Nephron (organoid): ENCODE results near the gene ACSM3.

Source experiments
- H3K27ac Mint-ChIP-seq, 3 experiments: 2 replicates each; pipeline ENCODE4 v1.8.0; 2020; ENCODE audit warnings: mixed read lengths in 3 of 3, mild to moderate bottlenecking in 2 of 3, moderate library complexity in 1 of 3
- H3K27me3 Mint-ChIP-seq: 2 replicates; pipeline ENCODE4 v1.8.0; 2021; ENCODE audit warnings: low read depth, mild to moderate bottlenecking, moderate library complexity, mixed read lengths
- H3K36me3 Mint-ChIP-seq: 2 replicates; pipeline ENCODE4 v1.8.0; 2020; ENCODE audit warnings: low read depth, mixed read lengths
- H3K4me1 Mint-ChIP-seq: 2 replicates; pipeline ENCODE4 v1.8.0; 2020; ENCODE audit warnings: mixed read lengths
- H3K4me3 Mint-ChIP-seq, 3 experiments: 2 replicates each; pipeline ENCODE4 v1.8.0; 2020; ENCODE audit warnings: mild to moderate bottlenecking in 3 of 3, mixed read lengths in 3 of 3, moderate library complexity in 2 of 3
- H3K9me3 Mint-ChIP-seq: 2 replicates; pipeline ENCODE4 v1.8.0; 2020; ENCODE audit warnings: mixed read lengths
- TF ChIP-seq, protein P1 (sequence below), 3 experiments: fragments of 200-600 bp; sonication (generic); IDR thresholded peaks; one replicate each; pipeline ENCODE4 v1.5.0; 2021; ENCODE audit warnings: antibody characterized with exemption in 3 of 3; ENCODE audit not compliant: unreplicated experiment in 3 of 3

ACSM3 gene

DNA sequence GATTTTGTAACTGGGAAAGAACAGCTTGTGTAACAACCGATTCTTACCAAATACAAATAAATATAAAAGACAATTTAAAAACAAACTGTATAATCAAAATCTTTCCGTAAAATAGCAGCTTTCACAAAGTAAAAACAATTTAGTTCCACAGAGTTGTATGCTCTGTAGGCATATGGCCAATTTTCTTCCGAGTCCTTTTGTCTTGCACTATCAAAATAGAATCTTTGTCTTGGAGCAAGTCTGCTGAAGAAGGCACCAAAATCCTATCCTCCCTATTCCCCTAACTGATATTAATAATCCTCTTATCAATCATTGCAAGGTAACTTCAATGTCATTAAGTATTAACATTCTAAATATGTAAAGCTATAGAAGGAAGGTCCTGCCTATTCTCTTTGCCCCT, 29.8 kb upstream of the ACSM3 start:
- Mint-ChIP-seq H3K4me1 (no peaks in the 10 kb centered on the region), H3K36me3 (peaks cover 41% of the 10 kb centered on the region), H3K9me3 (no peaks in the 10 kb centered on the region), H3K27me3 (no peaks in the 10 kb centered on the region), H3K27ac (no peak overlapping the region), H3K4me3 (no peak overlapping the region)
- TF ChIP-seq, protein P1, sequence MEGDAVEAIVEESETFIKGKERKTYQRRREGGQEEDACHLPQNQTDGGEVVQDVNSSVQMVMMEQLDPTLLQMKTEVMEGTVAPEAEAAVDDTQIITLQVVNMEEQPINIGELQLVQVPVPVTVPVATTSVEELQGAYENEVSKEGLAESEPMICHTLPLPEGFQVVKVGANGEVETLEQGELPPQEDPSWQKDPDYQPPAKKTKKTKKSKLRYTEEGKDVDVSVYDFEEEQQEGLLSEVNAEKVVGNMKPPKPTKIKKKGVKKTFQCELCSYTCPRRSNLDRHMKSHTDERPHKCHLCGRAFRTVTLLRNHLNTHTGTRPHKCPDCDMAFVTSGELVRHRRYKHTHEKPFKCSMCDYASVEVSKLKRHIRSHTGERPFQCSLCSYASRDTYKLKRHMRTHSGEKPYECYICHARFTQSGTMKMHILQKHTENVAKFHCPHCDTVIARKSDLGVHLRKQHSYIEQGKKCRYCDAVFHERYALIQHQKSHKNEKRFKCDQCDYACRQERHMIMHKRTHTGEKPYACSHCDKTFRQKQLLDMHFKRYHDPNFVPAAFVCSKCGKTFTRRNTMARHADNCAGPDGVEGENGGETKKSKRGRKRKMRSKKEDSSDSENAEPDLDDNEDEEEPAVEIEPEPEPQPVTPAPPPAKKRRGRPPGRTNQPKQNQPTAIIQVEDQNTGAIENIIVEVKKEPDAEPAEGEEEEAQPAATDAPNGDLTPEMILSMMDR (IDR thresholded peaks at IDR 0.05; ENCODE audit: unreplicated experiment in 3 of 3) = no peak

DNA sequence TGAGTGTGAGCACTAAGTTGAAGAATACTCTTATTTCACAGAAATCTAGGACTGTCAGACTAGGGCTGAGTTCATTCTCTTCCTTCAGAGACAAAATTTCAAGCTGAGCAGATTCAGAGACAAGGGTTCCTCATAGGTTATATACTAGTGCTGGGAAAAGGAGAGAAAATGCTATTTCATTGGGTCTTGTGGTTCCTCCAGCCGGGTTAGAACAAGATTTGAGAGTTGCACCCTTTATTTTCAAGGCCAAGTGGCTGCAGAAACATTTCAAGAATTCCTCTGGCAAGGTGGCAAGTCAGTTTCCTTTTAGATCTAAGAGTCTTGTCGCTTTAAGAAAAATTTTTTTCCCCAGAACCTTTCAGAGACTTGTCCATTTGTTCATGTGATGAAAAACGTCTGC, 29.0 kb upstream of the ACSM3 start:
- Mint-ChIP-seq H3K4me3 (no peak overlapping the region), H3K36me3 (peaks cover 41% of the 10 kb centered on the region), H3K27me3 (no peaks in the 10 kb centered on the region), H3K27ac (no peak overlapping the region), H3K9me3 (no peaks in the 10 kb centered on the region), H3K4me1 (no peaks in the 10 kb centered on the region)
- TF ChIP-seq, protein P1 (IDR thresholded peaks at IDR 0.05; ENCODE audit: unreplicated experiment in 3 of 3) = no peak

DNA sequence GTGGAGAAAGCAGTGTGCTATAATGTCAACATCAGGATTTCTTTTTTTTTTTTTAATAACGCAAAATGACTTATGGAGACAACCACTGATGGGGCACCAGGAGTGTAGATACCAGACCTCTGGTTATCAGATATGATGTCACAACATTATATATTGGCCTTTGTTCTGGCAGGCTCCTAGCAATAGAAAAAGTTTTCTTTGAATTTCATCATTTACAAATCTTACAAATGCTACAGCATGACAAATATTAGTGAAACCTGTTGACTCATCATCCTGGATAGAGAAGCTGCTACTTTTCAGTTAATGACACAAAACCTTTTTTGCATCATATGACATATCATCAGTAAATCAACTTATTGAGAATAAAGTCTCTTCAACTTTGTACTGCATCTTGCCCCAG, 28.3 kb upstream of the ACSM3 start:
- Mint-ChIP-seq H3K9me3 (no peaks in the 10 kb centered on the region), H3K27me3 (no peaks in the 10 kb centered on the region), H3K4me1 (peaks cover 4% of the 10 kb centered on the region), H3K4me3 (no peak overlapping the region), H3K27ac (no peak overlapping the region), H3K36me3 (peaks cover 41% of the 10 kb centered on the region)
- TF ChIP-seq, protein P1 (IDR thresholded peaks at IDR 0.05; ENCODE audit: unreplicated experiment in 3 of 3) = no peak

DNA sequence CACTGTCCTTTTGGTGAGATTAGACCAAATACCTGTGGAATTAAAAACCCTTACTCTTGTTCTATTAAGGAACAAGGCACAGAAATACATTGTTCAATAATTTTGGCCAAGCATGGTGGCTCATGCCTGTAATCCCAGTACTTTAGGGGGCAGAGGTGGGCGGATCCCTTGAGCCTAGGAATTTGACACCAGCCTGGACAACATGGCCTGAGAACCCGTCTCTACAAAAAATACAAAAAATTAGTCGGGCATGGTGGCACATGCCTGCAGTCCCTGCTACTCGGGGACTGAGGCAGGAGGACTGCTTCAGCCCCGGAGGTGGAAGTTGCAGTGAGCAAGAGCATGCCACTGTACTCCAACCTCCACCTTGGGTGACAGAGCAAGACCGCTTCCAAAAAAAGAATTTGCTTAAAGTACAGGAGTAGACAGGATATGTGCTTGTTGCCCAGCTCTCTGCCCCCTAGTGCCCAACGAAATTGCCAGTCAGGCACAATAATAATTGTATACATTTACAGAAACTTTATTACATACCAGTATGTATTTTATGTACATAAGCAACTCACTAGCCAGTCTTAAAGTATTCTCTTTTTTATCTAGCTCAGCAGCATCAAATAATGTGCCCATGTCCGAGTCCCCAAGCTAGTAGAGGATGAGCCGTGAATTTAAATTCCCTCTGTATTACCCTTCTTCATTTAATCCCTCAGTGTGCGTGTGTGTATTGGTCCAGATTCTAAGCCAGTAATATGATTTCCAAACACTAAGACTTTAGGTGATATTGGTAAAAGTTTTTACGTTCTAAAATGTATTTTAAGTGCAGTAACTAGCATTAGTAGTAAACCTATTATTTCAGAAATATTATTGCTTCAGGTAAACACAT, 23.6 kb upstream of the ACSM3 start:
- Mint-ChIP-seq H3K27me3 (no peaks in the 10 kb centered on the region), H3K4me1 (peaks cover 18% of the 10 kb centered on the region), H3K27ac (peak overlapping the region; percentile 93 to 99 (median 97)), H3K9me3 (no peaks in the 10 kb centered on the region), H3K4me3 (peak overlapping the region; percentile 96 to 99 (median 99)), H3K36me3 (peaks cover 27% of the 10 kb centered on the region)
- TF ChIP-seq, protein P1 (IDR thresholded peaks at IDR 0.05; ENCODE audit: unreplicated experiment in 3 of 3) = peak in 2 of 3 experiments; percentile 27 to 34

DNA sequence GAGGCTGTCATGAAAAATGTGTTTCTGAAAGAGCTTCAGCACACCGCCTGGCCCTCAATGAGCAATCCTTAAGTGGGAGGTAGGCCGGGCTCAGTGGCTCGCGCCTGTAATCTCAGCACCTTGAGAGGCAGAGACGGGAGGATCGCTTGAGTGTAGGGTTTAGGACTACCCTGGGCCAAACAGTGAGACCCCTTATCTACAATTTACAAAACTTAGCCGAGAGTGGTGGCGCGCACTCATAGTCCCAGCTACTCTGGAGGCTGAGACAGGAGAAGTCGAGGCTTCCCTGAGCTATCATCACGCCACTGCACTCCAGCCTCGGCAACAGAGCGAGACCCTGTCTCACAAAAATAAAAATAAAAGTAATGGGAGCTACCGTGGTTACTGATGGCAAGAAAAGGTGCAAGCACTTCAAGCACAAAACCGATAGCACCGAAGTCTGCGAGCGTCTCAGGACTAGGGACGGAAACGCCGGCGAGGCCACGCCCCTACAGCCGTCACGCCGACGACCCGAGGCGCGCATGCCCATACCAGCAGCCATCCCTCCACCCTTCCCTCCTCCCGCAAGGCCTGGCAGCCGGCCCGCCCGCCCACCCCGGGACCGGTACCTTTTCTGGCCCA, 22.8 kb upstream of the ACSM3 start:
- H3K27me3 Mint-ChIP-seq = no peaks in the 10 kb centered on the region
- H3K27ac Mint-ChIP-seq = peak overlapping the region; percentile 93 to 99 (median 97)
- H3K4me3 Mint-ChIP-seq = peak overlapping the region; percentile 96 to 99 (median 99)
- TF ChIP-seq, protein P1 (IDR thresholded peaks at IDR 0.05; ENCODE audit: unreplicated experiment in 3 of 3) = no peak
- no peaks in the 10 kb centered on the region for H3K9me3 Mint-ChIP-seq
- H3K36me3 Mint-ChIP-seq = peaks cover 19% of the 10 kb centered on the region
- peaks cover 18% of the 10 kb centered on the region for H3K4me1 Mint-ChIP-seq
